HG02623 (cell line): ENCODE measurements around the gene SPTAN1.
A peak's percentile ranks its signal among the peaks of the same experiment; 100 is the strongest.
"Not testable (repeated sequence)": the region's sequence is repeated elsewhere in the genome, so short reads cannot be mapped to it uniquely, and the experiment has no call there.

Source experiments
- ATAC-seq: cut with Tn5 transposase; IDR thresholded peaks from one replicate; pipeline ENCODE4 v1.9.1; 2021; ENCODE audit warnings: moderate library complexity; ENCODE audit not compliant: unreplicated experiment

Gene SPTAN1

GRCh38 chr9:128552744-128553440, 505 bp downstream of the SPTAN1 start:
- peak; percentile 24 for ATAC-seq

GRCh38 chr9:128553728-128554127, 1.3 kb downstream of the SPTAN1 start:
- ATAC-seq, result no peak

GRCh38 chr9:128554155-128554862, 1.9 kb downstream of the SPTAN1 start:
- no peak for ATAC-seq

DNA sequence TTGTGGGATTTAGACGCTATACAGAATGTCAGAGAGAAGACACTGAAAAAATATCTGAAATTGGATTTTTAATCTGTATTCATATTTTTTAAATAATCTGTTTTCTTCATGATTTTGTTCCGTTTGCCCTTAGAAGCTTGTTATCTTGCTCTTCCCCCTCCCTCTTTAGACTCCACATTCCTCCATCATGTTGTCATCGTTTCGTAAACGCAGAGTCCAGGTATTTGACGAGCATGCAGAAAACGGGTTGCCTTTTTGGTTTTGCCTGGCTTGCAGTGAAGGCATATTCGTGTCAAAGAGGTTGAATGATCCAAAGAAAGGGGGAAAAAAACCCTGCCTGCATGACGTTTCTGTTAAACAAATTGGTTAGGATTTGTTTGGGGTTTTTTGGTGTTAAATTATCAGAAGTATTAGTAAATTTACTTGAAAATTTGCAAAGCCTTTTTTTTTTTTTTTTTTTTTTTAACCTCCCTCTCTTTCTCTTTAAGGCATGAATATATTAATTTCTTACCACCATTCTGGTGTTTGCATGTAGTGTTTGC, 2.9 kb downstream of the SPTAN1 start:
- no peak for ATAC-seq

DNA sequence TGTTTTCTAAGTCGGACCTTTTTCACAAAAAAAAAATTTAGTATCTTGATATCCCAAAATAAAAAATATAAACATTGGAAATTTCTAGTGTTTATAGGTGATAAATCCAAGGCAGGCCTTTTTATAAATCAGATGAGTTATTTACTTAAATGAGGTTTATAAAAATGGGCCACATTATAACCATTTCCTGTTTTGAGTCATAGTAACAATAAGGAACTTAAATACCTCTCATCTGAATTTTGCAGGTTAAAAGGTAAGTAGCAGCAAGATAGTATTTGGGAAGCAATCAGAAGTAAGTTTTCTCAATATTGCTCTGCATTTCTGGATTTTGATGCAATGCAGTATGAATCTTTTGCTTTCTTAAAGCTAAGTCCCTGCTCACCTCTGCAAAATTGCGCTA, 3.9 kb downstream of the SPTAN1 start:
- no peak for ATAC-seq

DNA sequence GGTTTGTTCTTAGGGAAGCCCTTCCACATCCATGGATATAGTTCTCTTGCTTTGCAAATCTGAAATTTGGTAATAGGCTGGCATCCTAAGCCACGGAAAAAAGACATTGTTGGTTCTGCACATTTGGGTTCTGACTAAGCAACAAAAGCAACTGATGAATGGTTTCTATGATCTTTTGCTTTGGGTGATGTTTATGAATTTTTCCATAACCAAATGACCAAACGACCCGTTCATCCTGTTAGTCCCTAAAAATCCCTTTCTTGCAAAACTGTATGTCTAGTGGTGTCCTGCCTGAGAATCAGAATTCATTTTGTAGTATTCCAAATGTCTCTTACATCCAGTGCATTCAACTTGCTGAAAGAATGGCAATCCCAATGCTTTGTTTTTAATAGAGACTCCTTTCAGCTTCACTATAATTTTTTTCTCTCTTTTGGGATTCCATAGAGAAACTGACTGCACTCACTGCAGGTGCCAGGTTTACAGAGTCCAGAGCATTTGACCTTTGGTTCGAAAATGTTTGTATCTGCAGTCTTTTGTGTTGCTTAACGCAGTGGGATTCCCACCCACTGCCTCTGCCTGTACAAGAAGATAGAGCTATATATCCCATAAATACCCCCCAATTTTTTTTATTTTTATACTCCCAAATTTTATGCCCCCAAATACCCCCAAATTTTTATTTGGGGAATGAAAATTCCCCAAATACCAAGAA, 4.7 kb downstream of the SPTAN1 start:
- no peak for ATAC-seq

DNA sequence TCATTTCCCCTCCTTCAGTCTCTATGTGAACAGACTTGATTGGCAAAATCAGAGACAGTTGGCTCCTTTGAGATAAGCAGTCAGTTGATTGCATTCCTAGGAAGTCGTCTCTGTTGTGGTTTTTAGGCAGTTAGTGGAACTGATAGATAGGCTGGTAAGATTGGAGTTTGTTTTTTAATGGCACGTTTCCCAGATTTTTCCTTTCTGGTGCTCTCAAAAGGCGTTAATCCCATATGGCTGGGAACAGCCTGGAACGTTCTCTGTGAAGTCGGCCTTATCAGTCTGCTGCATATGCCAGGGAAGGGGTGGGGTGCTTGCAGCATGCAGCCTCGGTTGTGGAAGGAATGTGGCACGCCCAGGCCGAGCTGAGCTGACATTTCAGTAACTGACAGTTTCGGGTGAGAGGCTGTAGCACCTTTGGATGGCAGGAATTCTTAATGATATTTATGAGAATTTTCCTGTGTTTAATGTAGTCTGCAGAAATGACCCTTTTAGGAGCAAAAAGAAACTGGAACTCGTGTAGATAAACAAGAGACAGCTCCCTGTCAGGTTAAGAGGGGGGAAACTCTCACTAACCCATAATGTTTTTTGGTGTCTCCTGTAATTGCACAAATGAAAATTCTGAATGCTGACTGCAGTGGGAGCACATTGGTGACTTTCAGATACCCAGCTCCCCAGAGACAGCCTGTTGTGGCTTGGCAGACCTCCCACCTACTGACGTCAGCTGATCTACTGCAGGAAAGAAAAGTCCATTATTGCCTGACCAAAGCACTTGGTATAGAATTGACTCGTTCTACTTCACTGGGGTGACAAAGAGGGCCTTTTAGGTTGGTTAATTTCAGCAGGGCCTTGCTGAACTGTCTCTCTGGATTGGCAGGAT, 6.3 kb downstream of the SPTAN1 start:
- ATAC-seq, result peak; percentile 67

DNA sequence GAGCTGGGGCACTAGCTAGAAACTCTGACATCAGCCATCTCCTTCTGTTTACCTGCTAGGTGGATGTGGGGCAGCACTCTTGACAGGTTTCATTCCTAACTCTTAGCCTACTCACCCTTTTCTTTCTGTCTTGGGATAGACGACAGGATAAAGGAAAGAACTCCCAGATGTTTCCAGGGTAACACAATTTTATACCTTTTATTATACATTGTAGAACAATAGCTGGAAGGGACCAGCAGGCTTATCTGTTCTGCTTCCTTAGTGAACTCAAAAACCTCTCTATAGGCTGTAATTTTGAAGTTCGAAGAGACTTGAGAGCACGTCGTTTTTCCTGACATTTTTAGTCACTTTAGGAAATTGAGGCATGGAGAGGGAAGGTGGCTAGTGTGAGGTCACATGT, 13.2 kb downstream of the SPTAN1 start:
- ATAC-seq, result no peak

GRCh38 chr9:128568470-128569078, 16.2 kb downstream of the SPTAN1 start:
- no peak for ATAC-seq

- ATAC-seq, result no peak
Measured at GRCh38 chr9:128575469-128575868, 23.1 kb downstream of the SPTAN1 start.

DNA sequence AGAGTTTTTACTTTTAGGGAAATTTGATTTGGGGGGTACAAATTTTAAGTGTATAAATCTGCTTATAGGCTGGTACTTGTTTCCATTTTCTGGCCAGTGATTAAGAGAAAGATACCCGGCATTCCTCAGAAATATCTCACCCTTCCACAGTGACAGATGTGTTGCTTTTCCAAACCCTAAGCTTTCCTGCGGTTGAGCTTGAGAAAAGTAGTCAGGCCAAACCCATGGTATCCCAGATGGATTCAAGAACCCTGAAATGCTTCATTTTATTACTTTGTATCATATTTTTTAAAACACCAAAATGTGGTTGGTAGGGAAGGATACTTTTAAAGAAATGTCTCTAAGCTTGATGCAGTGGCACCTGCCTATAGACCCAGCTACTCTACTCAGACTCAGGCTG, 23.5 kb downstream of the SPTAN1 start:
- no peak for ATAC-seq

DNA sequence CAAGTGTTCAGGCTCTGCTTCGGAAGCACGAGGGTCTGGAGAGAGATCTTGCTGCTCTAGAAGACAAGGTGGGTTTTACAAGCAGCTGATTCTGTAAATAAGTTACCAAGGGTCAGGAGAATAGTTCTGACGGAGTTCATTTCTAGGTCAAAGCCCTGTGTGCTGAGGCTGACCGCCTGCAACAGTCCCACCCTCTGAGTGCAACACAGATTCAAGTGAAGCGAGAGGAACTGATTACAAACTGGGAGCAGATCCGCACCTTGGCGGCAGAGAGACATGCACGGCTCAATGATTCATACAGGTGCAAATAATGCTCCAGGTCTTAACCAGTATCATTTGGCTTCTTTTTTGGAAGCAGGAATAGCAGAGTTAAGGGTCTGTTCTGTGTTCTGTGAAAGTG, 24.8 kb downstream of the SPTAN1 start:
- no peak for ATAC-seq

DNA sequence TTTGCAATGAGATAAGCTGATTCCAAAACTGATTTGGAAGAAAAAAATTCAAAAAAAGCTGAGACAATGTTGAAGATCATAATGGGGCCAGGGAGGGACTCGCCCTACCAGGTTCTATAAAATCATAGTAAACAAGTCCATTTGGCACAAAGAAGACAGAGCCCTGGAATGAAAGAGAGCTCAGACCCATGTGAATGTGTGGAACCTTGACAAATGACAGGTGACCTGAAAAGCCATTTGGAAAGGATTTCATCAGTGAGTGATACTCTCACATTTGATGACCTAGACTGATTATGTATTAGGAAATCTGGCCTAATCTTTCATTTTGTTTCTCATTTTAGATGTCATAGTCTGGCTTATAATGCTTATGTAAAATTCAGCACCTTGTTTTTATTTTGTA, 26.8 kb downstream of the SPTAN1 start:
- ATAC-seq, result no peak

DNA sequence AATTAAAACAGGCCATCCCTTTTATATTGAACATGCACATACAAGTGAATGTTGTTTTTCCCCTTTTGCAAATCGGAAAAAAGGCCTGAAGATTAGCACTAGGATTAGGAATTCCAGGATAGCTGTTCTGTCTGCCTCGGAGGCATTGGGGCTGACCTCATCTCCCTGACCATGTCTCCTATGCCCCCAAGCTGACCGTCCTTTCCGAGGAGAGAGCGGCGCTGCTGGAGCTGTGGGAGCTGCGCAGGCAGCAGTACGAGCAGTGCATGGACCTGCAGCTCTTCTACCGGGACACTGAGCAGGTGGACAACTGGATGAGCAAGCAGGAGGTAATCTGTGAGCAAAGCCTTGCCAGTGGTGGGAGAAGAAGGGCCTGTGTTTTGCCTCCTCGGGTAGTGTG, 28.3 kb downstream of the SPTAN1 start:
- no peak for ATAC-seq

DNA sequence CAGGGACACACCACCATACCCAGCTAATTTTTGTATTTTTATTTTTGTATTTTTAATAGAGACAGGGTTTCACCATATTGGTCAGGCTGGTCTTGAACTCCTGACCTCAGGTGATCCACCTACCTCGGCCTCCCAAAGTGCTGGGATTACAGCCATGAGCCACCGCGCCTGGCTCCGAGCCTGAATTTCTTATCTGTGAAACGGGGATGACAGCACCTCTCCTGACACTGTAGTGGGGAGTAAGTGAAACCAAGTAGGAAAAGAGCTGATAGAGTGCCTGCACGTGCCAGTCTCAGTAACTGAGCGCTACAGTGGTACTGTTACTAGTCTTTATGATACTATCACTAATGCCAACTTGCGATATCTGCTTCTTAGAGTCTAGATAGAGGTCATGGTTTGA, 32.8 kb downstream of the SPTAN1 start:
- ATAC-seq, result not testable (repeated sequence)

DNA sequence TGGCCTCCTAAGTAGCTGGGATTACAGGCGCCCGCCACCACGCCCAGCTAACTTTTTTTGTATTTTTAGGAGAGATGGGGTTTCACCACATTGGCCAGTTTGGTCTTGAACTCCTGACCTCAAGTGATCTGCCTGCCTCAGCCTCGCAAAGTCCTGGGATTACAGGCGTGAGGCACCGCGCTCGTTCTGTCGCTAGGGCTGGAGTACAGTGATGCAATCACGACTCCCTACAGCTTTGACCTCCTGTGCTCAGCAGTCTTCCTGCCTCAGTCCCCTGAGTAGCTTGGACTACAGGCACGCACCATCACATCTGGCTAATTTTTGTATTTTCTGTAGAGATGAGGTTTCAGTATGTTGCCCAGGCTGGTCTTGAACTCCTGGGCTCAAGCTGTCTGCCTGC, 34.5 kb downstream of the SPTAN1 start:
- not testable (repeated sequence) for ATAC-seq

DNA sequence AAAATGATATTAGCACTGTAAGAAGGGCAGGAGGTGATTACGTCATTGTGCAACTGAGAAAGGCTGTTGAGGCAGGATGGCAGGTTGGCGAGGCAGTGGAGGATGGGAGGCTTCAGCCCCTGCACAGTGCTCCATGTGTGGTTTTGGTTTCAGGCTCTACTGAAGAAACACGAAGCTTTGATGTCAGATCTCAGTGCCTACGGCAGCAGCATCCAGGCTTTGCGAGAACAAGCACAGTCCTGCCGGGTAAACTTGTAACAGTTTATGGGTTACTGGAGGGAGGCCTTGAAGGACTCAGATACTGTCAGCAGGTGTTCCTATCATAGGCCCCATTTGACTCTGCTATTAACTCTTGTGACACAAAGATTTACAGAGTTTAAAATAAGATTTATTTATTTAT, 35.1 kb downstream of the SPTAN1 start:
- no peak for ATAC-seq

DNA sequence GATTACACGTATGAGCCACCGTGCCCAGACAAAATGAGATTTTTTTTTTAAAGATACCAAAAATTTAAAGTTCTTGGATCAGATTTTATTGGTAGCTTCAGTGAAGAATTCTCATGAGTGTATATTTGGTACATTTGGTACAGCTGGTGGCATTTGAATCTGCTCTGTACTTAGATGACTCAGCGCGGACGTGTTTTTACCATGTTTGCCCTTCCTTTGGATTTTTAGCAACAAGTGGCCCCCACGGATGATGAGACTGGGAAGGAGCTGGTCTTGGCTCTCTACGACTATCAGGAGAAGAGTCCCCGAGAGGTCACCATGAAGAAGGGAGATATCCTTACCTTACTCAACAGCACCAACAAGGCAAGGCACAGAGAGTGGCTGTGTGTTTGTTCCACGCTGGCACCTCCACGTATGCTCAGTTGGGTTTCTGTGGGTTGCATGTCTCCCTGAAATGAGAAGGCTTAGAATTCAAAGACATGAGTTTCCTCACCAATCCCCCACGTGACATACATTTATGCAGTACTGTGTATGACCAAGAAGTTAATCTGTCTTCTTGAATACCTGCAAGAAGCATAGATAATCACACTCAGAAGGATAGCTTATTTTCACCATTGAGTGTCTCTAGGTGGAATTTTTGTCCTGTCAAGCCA, 36.3 kb downstream of the SPTAN1 start:
- ATAC-seq, result no peak

DNA sequence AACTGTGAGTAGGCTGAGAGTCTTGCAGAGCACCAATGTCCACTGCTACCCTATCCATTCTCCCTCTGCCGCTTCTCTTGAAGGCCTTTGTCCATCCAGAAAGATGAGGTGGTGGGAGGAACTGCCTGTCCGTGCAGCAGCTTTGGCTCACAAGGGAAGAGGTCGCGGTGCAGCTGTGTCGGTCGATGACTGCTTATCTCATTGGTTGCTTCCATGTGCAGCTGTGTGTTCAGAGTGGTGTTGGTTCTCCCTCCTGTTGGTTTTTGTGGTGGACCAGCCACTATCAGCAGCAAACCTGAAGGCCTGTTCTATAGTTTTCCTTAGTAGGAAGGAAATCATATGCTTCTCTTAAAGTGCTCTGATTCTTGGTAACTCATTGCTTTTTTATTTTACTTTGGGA, 40.7 kb downstream of the SPTAN1 start:
- no peak for ATAC-seq

DNA sequence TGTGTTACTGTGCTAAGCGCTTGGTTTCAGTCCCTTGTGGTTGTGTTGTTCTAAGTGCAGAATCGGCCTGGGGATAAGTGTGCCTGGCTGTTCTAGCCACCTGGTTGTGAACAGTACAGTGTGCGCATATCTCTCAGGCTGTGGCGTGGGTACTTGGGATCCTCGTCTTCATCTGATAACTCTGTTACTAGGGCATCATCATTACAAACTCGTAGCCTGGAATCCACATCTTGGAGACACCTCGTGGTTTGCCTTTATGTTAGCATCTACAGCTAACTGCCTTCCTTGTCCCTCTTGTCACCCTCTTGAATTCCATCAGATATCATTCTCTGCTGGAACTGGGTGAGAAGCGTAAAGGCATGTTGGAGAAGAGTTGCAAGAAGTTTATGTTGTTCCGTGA, 41.5 kb downstream of the SPTAN1 start:
- ATAC-seq, result no peak
